Measurements from ENCODE around the gene CFAP70.

DNA sequence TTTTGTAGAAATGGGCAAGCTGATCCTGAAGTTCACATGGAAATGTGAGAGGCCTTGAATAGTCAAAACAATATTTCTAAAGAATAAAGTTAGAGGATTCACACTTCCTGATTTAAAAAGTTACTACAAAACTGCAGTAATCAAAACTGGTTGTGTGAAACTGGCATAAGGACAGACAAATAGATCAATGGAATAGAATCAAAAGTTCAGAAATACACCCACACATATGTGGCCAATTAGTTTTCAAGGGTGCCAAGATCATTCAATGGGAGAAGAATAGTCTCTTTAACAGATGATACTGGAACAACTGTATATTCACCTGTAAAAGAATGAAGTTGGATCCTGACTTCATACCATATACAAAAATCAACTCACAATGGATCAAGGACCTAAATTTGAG is 139.3 kb downstream of the CFAP70 start:
- TF ChIP-seq, protein P1, sequence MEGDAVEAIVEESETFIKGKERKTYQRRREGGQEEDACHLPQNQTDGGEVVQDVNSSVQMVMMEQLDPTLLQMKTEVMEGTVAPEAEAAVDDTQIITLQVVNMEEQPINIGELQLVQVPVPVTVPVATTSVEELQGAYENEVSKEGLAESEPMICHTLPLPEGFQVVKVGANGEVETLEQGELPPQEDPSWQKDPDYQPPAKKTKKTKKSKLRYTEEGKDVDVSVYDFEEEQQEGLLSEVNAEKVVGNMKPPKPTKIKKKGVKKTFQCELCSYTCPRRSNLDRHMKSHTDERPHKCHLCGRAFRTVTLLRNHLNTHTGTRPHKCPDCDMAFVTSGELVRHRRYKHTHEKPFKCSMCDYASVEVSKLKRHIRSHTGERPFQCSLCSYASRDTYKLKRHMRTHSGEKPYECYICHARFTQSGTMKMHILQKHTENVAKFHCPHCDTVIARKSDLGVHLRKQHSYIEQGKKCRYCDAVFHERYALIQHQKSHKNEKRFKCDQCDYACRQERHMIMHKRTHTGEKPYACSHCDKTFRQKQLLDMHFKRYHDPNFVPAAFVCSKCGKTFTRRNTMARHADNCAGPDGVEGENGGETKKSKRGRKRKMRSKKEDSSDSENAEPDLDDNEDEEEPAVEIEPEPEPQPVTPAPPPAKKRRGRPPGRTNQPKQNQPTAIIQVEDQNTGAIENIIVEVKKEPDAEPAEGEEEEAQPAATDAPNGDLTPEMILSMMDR (conservative IDR thresholded peaks at IDR 0.05 in 1 of 2, IDR thresholded peaks at IDR 0.05 in 1 of 2; ENCODE audit: extremely low read depth in 1 of 2, insufficient read depth in 1 of 2, low read depth in 1 of 2, low read length in 2 of 2): no peak
- TF ChIP-seq EZH2 (IDR thresholded peaks at IDR 0.05; ENCODE audit: borderline replicate concordance, low read length): no peak
